Endothelial cell of umbilical vein (primary cell): Measurements from ENCODE around the gene SLC25A13. TPM values are rescaled to one million over a fixed set of nuclear protein-coding genes. Genes with fewer than 3 reads are reported as not detected.

Experiments
- BruUV-seq: library from RNA; stranded (reverse); fragments of 400-500 nt; replicated peaks from 2 replicates; lab custom pipeline; 2021; lab: Mats Ljungman, UMichigan
- CTCF ChIA-PET: fragments of 300-600, 350-600 bp; sonication (Branson Sonifier 250); formaldehyde crosslinking; loops from one replicate; lab custom pipeline; 2021; ENCODE audit warnings: antibody characterized with exemption, inconsistent platforms; lab: Charles Lee
- POLR2A ChIA-PET: fragments of 300-600, 350-600 bp; sonication (Branson Sonifier 250); formaldehyde crosslinking; loops from one replicate; lab custom pipeline; 2021; ENCODE audit warnings: antibody characterized with exemption, inconsistent platforms; lab: Charles Lee
- DNase-seq: peaks from one replicate; pipeline ENCODE4 v3.0.0-alpha.2; 2011; ENCODE audit warnings: low read depth, low spot score
- FAIRE-seq: peaks from 2 replicates; lab custom pipeline; 2011; peaks lifted over from hg19 to GRCh38; lab: Jason Lieb, UNC
- H2AFZ ChIP-seq: 2 replicates; pipeline ENCODE4 v1.6.0; 2012; ENCODE audit warnings: low read depth, low read length, control low read depth, inconsistent platforms
- H3K27ac ChIP-seq: 2 replicates; pipeline ENCODE4 v1.5.1; 2011; ENCODE audit warnings: low read depth, mild to moderate bottlenecking, control low read depth, low read length, moderate library complexity; ENCODE audit not compliant: insufficient read depth
- H3K27me3 ChIP-seq, 2 experiments: 2 replicates each; pipeline versions ENCODE4 v1.6.0 to v1.6.1; 2011; ENCODE audit warnings: low read length in 2 of 2, mixed read lengths in 1 of 2; ENCODE audit not compliant: control insufficient read depth in 2 of 2, insufficient read depth in 2 of 2
- H3K36me3 ChIP-seq, 2 experiments: 2 replicates in 1 of 2; 3 replicates in 1 of 2; pipeline ENCODE4 v1.5.1; 2011; ENCODE audit warnings: low read length in 2 of 2, mild to moderate bottlenecking in 1 of 2, moderate library complexity in 1 of 2; ENCODE audit not compliant: control insufficient read depth in 2 of 2, insufficient read depth in 2 of 2; ENCODE audit errors: extremely low read depth in 1 of 2
- H3K4me1 ChIP-seq: 3 replicates; pipeline ENCODE4 v1.5.1; 2011; ENCODE audit warnings: mild to moderate bottlenecking, low read length; ENCODE audit not compliant: control insufficient read depth, insufficient read depth; ENCODE audit errors: extremely low read depth
- H3K4me2 ChIP-seq: 2 replicates; pipeline ENCODE4 v1.6.1; 2011; ENCODE audit warnings: low read length, control low read depth, mixed read lengths; ENCODE audit not compliant: insufficient read depth
- H3K4me3 ChIP-seq, 3 experiments: fragments of 200-600 bp in 1 of 3; sonication (generic), shearing (Covaris generic) in 1 of 3; replicated peaks in 1 of 3; 2 replicates each; pipeline ENCODE4 v1.5.1; 2011 to 2016; ENCODE audit warnings: control low read depth in 3 of 3, low read length in 3 of 3, mild to moderate bottlenecking in 2 of 3, inconsistent platforms in 1 of 3, low read depth in 1 of 3, moderate library complexity in 1 of 3; ENCODE audit not compliant: insufficient read depth in 1 of 3
- H3K79me2 ChIP-seq: 2 replicates; pipeline ENCODE4 v1.6.0; 2012; ENCODE audit warnings: low read length, inconsistent platforms; ENCODE audit not compliant: control insufficient read depth, insufficient read depth
- H3K9ac ChIP-seq: replicated peaks from 2 replicates; pipeline ENCODE3; 2011; ENCODE audit warnings: low read length, control low read depth; ENCODE audit not compliant: insufficient read depth; ENCODE audit errors: extremely low read depth
- H3K9me1 ChIP-seq: replicated peaks from 3 replicates; pipeline ENCODE4 v1.6.0; 2011; ENCODE audit warnings: mild to moderate bottlenecking, low read length; ENCODE audit not compliant: control insufficient read depth, insufficient read depth; ENCODE audit errors: extremely low read depth
- H3K9me3 ChIP-seq: replicated peaks from 2 replicates; pipeline ENCODE4 v1.5.1; 2012; ENCODE audit warnings: low read length, inconsistent platforms; ENCODE audit not compliant: control insufficient read depth, insufficient read depth
- H4K20me1 ChIP-seq: replicated peaks from 2 replicates; pipeline ENCODE3; 2011; ENCODE audit warnings: mild to moderate bottlenecking, low read length; ENCODE audit not compliant: control insufficient read depth, insufficient read depth; ENCODE audit errors: extremely low read depth
- CTCF ChIP-seq, 2 donors: IDR thresholded peaks; 1 replicate in 1 of 2; 2 replicates in 1 of 2; pipeline ENCODE4 v1.5.1; 2011; ENCODE audit warnings: low read length in 2 of 2, mild to moderate bottlenecking in 2 of 2, moderate library complexity in 2 of 2, control low read depth in 1 of 2, inconsistent platforms in 1 of 2, low read depth in 1 of 2; ENCODE audit not compliant: insufficient read depth in 1 of 2; ENCODE audit errors: extremely low read depth in 1 of 2
- EZH2 ChIP-seq: IDR thresholded peaks from 2 replicates; pipeline ENCODE4 v1.6.1; 2012; ENCODE audit warnings: borderline replicate concordance, low read depth, mild to moderate bottlenecking, moderate library complexity, low read length, inconsistent platforms; ENCODE audit not compliant: severe bottlenecking
- FOS ChIP-seq: IDR thresholded peaks from 2 replicates; pipeline ENCODE4 v1.6.1; 2011; ENCODE audit warnings: mild to moderate bottlenecking, low read length, moderate library complexity, borderline replicate concordance; ENCODE audit not compliant: insufficient read depth
- GATA2 ChIP-seq: IDR thresholded peaks from 2 replicates; pipeline ENCODE4 v1.7.0; 2011; ENCODE audit warnings: low read depth, mild to moderate bottlenecking, moderate library complexity, mixed read lengths, low read length; ENCODE audit not compliant: insufficient read length, insufficient read depth
- MAX ChIP-seq: IDR thresholded peaks from 2 replicates; pipeline ENCODE4 v1.6.1; 2011; ENCODE audit not compliant: insufficient read depth, insufficient read length
- MYC ChIP-seq: IDR thresholded peaks from one replicate; pipeline ENCODE4 v1.6.1; 2011; ENCODE audit warnings: mild to moderate bottlenecking, low read depth, low read length
- POLR2A ChIP-seq: IDR thresholded peaks from 2 replicates; pipeline ENCODE4 v1.6.1; 2012; ENCODE audit warnings: low read depth, mild to moderate bottlenecking, control low read depth, low read length
- POLR2AphosphoS5 ChIP-seq: IDR thresholded peaks from 2 replicates; pipeline ENCODE4 v1.6.1; 2012; ENCODE audit warnings: low read depth, mild to moderate bottlenecking, control low read depth, low read length, moderate library complexity; ENCODE audit not compliant: insufficient read depth
- dilution Hi-C: fragments of 300-500 bp; cut with MboI; formaldehyde crosslinking; loops from one replicate; pipeline ENCODE4 v1.15.0; 2019; ENCODE audit warnings: low sequenced_read_pairs; ENCODE audit not compliant: extremely low pct_ligation_motif_present
- intact Hi-C: fragments of 100-400 bp; cut with micrococcal nuclease; formaldehyde crosslinking; loops from one replicate; pipeline ENCODE4 v1.10.0; 2022
- polyA plus RNA-seq, 4 experiments: library from polyadenylated mRNA; depleted of rRNA in 3 of 4; stranded (reverse) in 3 of 4; unstranded in 1 of 4; fragments of >200 nt; gene quantifications; 2 replicates each; pipeline versions ENCODE4 v1.2.1 to v1.2.3, GENCODE V29; 2011 to 2012; ENCODE audit warnings: missing spikeins in 1 of 4
- total RNA-seq: library from RNA; stranded (reverse); gene quantifications from 2 replicates; pipeline ENCODE4 v1.2.3, GENCODE V29; 2021

Gene SLC25A13
- total and polyA plus RNA-seq, 2 donors (not counting 3 experiments of a cell fraction or from before 2014, with no cell fraction given): 13.2 to 34.4 TPM

- intact Hi-C loops (no loop called here), dilution Hi-C loops (no loop called here)
- POLR2A ChIA-PET: no interaction called here
- no peaks in the 10 kb centered on the region for H3K9me3 ChIP-seq
- H2AFZ ChIP-seq: no peak overlapping the region
- DNase-seq (no peak), FAIRE-seq (no peak)
- no peak overlapping the region for H3K9ac ChIP-seq
- no peaks in the 10 kb centered on the region for H3K36me3 ChIP-seq
- no TSS peak for BruUV-seq
- H3K4me3 ChIP-seq: no peak overlapping the region
- no peak overlapping the region for H3K4me2 ChIP-seq
- H4K20me1 ChIP-seq: peaks cover 6% of the 10 kb centered on the region
- H3K27me3 ChIP-seq: no peaks in the 10 kb centered on the region
- peaks cover 6% of the 10 kb centered on the region for H3K79me2 ChIP-seq
- TF ChIP-seq MAX (no peak), POLR2AphosphoS5 (no peak), POLR2A (no peak), GATA2 (no peak), CTCF (IDR thresholded peaks at IDR 0.05; ENCODE audit: extremely low read depth in 1 of 2, insufficient read depth in 1 of 2, low read depth in 1 of 2, low read length in 2 of 2) (no peak), EZH2 (no peak), FOS (no peak), MYC (no peak)
- no peaks in the 10 kb centered on the region for H3K4me1 ChIP-seq
- CTCF ChIA-PET: no interaction called here
- no peak overlapping the region for H3K27ac ChIP-seq
- no peaks in the 10 kb centered on the region for H3K9me1 ChIP-seq
Measured at GRCh38 chr7:96308253-96308949, 13.5 kb downstream of the SLC25A13 start.
